Cardiac muscle cell (in vitro differentiated cells and primary cell): ENCODE results near the gene ADRA1B. TPM values are rescaled to one million over a fixed set of nuclear protein-coding genes. Genes with fewer than 3 reads are reported as not detected.

Experiments used
- DNase-seq, 2 donors: peaks; one replicate each; pipeline versions ENCODE4 v3.0.0 to v3.0.0-alpha.2; 2010 to 2017; ENCODE audit warnings: low read depth in 1 of 2, low spot score in 1 of 2
- H3K27ac ChIP-seq: fragments of 200-600 bp; sonication (generic); 2 replicates; pipeline ENCODE4 v1.5.1; 2016
- H3K27me3 ChIP-seq: fragments of 200-600 bp; sonication (generic); 2 replicates; pipeline ENCODE4 v1.6.0; 2016; ENCODE audit warnings: control low read depth
- H3K36me3 ChIP-seq: fragments of 200-600 bp; sonication (generic); 2 replicates; pipeline ENCODE4 v1.5.1; 2016; ENCODE audit warnings: control low read depth
- H3K4me1 ChIP-seq: fragments of 200-600 bp; sonication (generic); 2 replicates; pipeline ENCODE4 v1.8.1; 2017; ENCODE audit warnings: low read depth, mild to moderate bottlenecking, mixed run types
- H3K4me3 ChIP-seq: fragments of 200-600 bp; sonication (generic); 2 replicates; pipeline ENCODE4 v1.5.1; 2016; ENCODE audit warnings: mild to moderate bottlenecking
- H3K9me3 ChIP-seq: fragments of 200-600 bp; sonication (generic); 2 replicates; pipeline ENCODE4 v1.5.1; 2017; ENCODE audit warnings: low read depth, mild to moderate bottlenecking, control low read depth
- CTCF ChIP-seq: IDR thresholded peaks from 2 replicates; pipeline ENCODE4 v1.5.1; 2012; ENCODE audit warnings: low read depth, mild to moderate bottlenecking, low read length
- polyA plus RNA-seq: library from polyadenylated mRNA; unstranded; fragments of >200 nt; fragmentation: Nextera tagmentation; extraction: Ambion mirVana; gene quantifications from 2 replicates; pipeline ENCODE4 v1.2.1, GENCODE V29; 2016
- total RNA-seq: library from RNA; depleted of rRNA; stranded (reverse); fragments of >200 nt; gene quantifications from 2 replicates; pipeline ENCODE4 v1.2.3, GENCODE V29; 2016

Gene ADRA1B
- total and polyA plus RNA-seq, 2 experiments from 2014 or later: 0.84 to 2.9 TPM

DNA sequence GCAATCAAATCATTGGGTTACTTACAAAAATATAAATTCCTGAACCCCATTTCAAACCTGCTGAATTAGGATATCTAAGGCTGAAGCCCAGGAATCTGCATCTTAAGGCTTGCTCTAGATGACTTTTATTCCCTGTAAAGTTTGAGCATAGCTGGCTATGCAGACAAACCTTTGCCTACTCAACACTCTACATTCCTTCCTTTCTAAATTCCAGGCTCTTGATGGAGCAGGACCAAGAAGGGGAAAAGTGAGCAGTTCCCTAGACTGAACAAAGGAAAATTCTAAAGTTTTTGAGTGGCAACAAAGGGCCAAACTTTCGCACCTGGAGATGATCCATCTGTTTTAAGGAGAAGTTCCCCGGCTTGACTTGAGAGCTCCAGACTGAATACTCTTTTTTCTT, 9.8 kb upstream of the ADRA1B start:
- no peaks in the 10 kb centered on the region for H3K36me3 ChIP-seq
- no peaks in the 10 kb centered on the region for H3K9me3 ChIP-seq
- TF ChIP-seq CTCF: no peak

DNA sequence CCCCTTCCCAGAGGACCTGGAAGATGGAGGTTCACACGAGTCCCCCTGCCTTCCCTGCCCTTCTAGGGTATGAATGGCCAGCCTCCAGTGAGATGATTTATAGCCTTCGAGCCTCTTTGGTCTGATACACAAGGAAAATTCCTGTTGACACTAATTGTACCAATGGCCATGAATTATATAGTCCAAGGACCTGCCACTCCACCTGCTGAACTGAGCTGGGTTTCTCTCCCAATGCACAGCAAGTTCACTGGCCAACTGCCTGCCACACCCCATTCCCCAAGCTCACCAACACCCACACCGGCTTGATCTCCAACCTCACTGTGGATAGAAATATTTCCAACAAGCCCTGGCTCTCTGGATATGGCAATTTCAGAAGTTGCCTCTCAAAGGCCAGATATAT, 9.3 kb upstream of the ADRA1B start:
- Histone ChIP-seq H3K4me3 (no peak overlapping the region), H3K4me1 (peaks cover 6% of the 10 kb centered on the region), H3K36me3 (no peaks in the 10 kb centered on the region), H3K27me3 (no peaks in the 10 kb centered on the region), H3K27ac (no peak overlapping the region), H3K9me3 (no peaks in the 10 kb centered on the region)
- no peak for DNase-seq
- no peak for TF ChIP-seq CTCF

More for the DNA sequence above, 9.8 kb upstream of the ADRA1B start:
- no peak overlapping the region for H3K4me3 ChIP-seq
- no peak overlapping the region for H3K27ac ChIP-seq
- no peak for DNase-seq
- peaks cover 3% of the 10 kb centered on the region for H3K4me1 ChIP-seq
- H3K27me3 ChIP-seq: no peaks in the 10 kb centered on the region

- Histone ChIP-seq H3K36me3 (no peaks in the 10 kb centered on the region), H3K27me3 (no peaks in the 10 kb centered on the region), H3K9me3 (no peaks in the 10 kb centered on the region), H3K27ac (no peak overlapping the region), H3K4me3 (no peak overlapping the region), H3K4me1 (peaks cover 6% of the 10 kb centered on the region)
- TF ChIP-seq CTCF: no peak
- peak in 1 of 2 donors; percentile 75 for DNase-seq
These were observed 8.3 kb upstream of the ADRA1B start for GRCh38 chr5:159907689-159908590.

DNA sequence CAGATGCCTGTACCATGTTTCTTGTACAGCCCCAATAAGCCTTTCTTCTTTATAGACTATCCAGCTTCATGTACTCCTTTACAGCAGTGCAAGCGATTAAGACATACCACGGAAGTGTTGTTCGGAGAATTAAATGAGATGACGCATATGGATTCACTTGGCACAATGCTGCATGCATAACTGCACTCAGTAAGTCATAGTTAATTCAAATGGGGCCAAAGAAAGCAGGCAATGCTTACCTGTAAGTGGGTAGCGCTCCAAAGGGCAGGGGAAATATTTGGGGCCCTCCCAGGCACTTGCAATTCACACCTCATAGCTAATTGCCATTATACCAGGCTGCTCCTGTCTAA, 7.7 kb upstream of the ADRA1B start:
- DNase-seq: peak in 1 of 2 donors; percentile 81
- peaks cover 6% of the 10 kb centered on the region for H3K4me1 ChIP-seq
- no peaks in the 10 kb centered on the region for H3K9me3 ChIP-seq
- H3K4me3 ChIP-seq: no peak overlapping the region
- no peak overlapping the region for H3K27ac ChIP-seq
- H3K36me3 ChIP-seq: no peaks in the 10 kb centered on the region
- TF ChIP-seq CTCF: no peak
- no peaks in the 10 kb centered on the region for H3K27me3 ChIP-seq

- Histone ChIP-seq H3K4me1 (peaks cover 6% of the 10 kb centered on the region), H3K4me3 (no peak overlapping the region), H3K9me3 (no peaks in the 10 kb centered on the region), H3K27ac (no peak overlapping the region), H3K27me3 (no peaks in the 10 kb centered on the region), H3K36me3 (no peaks in the 10 kb centered on the region)
- no peak for TF ChIP-seq CTCF
- DNase-seq: no peak
These were observed 7.2 kb upstream of the ADRA1B start for GRCh38 chr5:159909126-159909525.
